HepG2 (cell line): ENCODE results near the gene CTNND2. TPM values are rescaled to one million over a fixed set of nuclear protein-coding genes. Genes with fewer than 3 reads are reported as not detected.

Experiments
- ATAC-seq: fragments of 200-7000 bp; cut with Tn5 transposase; 3 replicates; pipeline ENCODE4 v1.9.1; 2020; ENCODE audit warnings: mild to moderate bottlenecking, moderate library complexity
- BruUV-seq: library from RNA; stranded (reverse); fragments of 400-500 nt; replicated peaks from 2 replicates; lab custom pipeline; 2021; lab: Mats Ljungman, UMichigan
- CTCF ChIA-PET: fragments of 300-600 bp; formaldehyde crosslinking; extraction: SDS; loops from one replicate; lab custom pipeline; 2021; ENCODE audit warnings: low total read pairs, inconsistent platforms, low intra/inter-chr PET ratio; lab: Yijun Ruan, JAX
- POLR2A ChIA-PET: fragments of 350-600 bp; sonication (Branson Sonifier 250); formaldehyde crosslinking; loops from one replicate; lab custom pipeline; 2020; ENCODE audit warnings: antibody characterized with exemption, inconsistent platforms; lab: Yijun Ruan, JAX
- DNase-seq: peaks from one replicate; pipeline ENCODE4 v3.0.0-alpha.2; 2015; ENCODE audit warnings: low spot score
- FAIRE-seq: peaks from 3 replicates; lab custom pipeline; 2011; peaks lifted over from hg19 to GRCh38; lab: Jason Lieb, UNC
- H2AFZ ChIP-seq: one replicate; pipeline ENCODE4 v1.6.1; 2011; ENCODE audit warnings: low read length, inconsistent platforms
- H3K27ac ChIP-seq: fragments of 300-600 bp; 3 replicates; pipeline ENCODE4 v1.8.0; 2011; ENCODE audit warnings: mixed run types, mild to moderate bottlenecking, mixed read lengths, low read length, inconsistent platforms; ENCODE audit not compliant: insufficient read depth; ENCODE audit errors: extremely low read length
- H3K27me3 ChIP-seq, 2 experiments: fragments of 200-600 bp in 1 of 2; 2 replicates in 1 of 2; 3 replicates in 1 of 2; pipeline versions ENCODE4 v1.6.0 to v1.8.0; 2011; ENCODE audit warnings: low read length in 2 of 2, mild to moderate bottlenecking in 2 of 2, moderate library complexity in 2 of 2, inconsistent platforms in 1 of 2; ENCODE audit not compliant: insufficient read depth in 2 of 2, control insufficient read depth in 1 of 2
- H3K36me3 ChIP-seq, 2 experiments: fragments of 200-600 bp in 1 of 2; replicated peaks in 1 of 2; 2 replicates in 1 of 2; 3 replicates in 1 of 2; pipeline versions ENCODE4 v1.5.1 to v1.8.0; 2011; ENCODE audit warnings: low read length in 2 of 2, inconsistent platforms in 1 of 2; ENCODE audit not compliant: insufficient read depth in 2 of 2, control insufficient read depth in 1 of 2
- H3K4me1 ChIP-seq: 2 replicates; pipeline ENCODE4 v1.5.1; 2012; ENCODE audit warnings: low read length, inconsistent platforms; ENCODE audit not compliant: insufficient read depth
- H3K4me2 ChIP-seq: 2 replicates; pipeline ENCODE4 v1.6.0; 2011; ENCODE audit warnings: low read depth, low read length, inconsistent platforms
- H3K4me3 ChIP-seq, 3 experiments: fragments of 200-600 bp in 1 of 3; sonication (generic), shearing (Covaris generic) in 1 of 3; replicated peaks in 1 of 3; 2 replicates each; pipeline ENCODE4 v1.5.1; 2011 to 2016; ENCODE audit warnings: low read length in 3 of 3, inconsistent platforms in 2 of 3, low read depth in 2 of 3, mild to moderate bottlenecking in 2 of 3, control low read depth in 1 of 3, mixed read lengths in 1 of 3; ENCODE audit not compliant: insufficient read depth in 1 of 3
- H3K79me2 ChIP-seq: one replicate; pipeline ENCODE4 v1.6.1; 2011; ENCODE audit warnings: low read length, inconsistent platforms; ENCODE audit not compliant: insufficient read depth
- H3K9ac ChIP-seq: 2 replicates; pipeline ENCODE4 v1.6.0; 2011; ENCODE audit warnings: mild to moderate bottlenecking, low read depth, low read length, inconsistent platforms; ENCODE audit not compliant: insufficient read depth
- H3K9me3 ChIP-seq: 2 replicates; pipeline ENCODE4 v1.5.1; 2012; ENCODE audit warnings: mild to moderate bottlenecking, low read length
- H4K20me1 ChIP-seq: 2 replicates; pipeline ENCODE4 v1.6.0; 2011; ENCODE audit warnings: inconsistent platforms, mild to moderate bottlenecking, low read length, moderate library complexity; ENCODE audit not compliant: insufficient read depth
- HOXA3 ChIP-seq: sonication (generic); formaldehyde crosslinking; IDR thresholded peaks from 2 replicates; pipeline ENCODE4 v1.5.0; 2020; ENCODE audit warnings: missing genetic modification reagents
- ZC3H13 ChIP-seq: sonication (generic); formaldehyde crosslinking; IDR thresholded peaks from 2 replicates; pipeline ENCODE4 v1.8.1; 2023; ENCODE audit warnings: mild to moderate bottlenecking, missing genetic modification reagents, moderate library complexity
- ZNF580 ChIP-seq: IDR thresholded peaks from 2 replicates; pipeline ENCODE4 v1.6.1; 2016; ENCODE audit warnings: low read depth, borderline replicate concordance
- WGBS: methylation state at CpG from one replicate; pipeline ENCODE4 v1.1.6; 2017; ENCODE audit warnings: low lambda C conversion rate; 5-methylcytosine and 5-hydroxymethylcytosine counted together
- in situ Hi-C: cut with HindIII; loops from 2 replicates; pipeline ENCODE4 v1.10.0; 2017; ENCODE audit warnings: low pct_unique_long_range_greater_than_20kb; ENCODE audit not compliant: extremely low pct_ligation_motif_present
- intact Hi-C: fragments of 100-400 bp; cut with micrococcal nuclease; formaldehyde crosslinking; loops from one replicate; pipeline ENCODE4 v1.10.0; 2022; ENCODE audit not compliant: unreplicated experiment
- polyA plus RNA-seq, 8 experiments: library from polyadenylated mRNA; depleted of rRNA in 3 of 8; stranded (reverse) in 7 of 8; unstranded in 1 of 8; fragments of >200 nt; fragmentation: Illumina TruSeq in 4 of 8; extraction: Trizol in 4 of 8; gene quantifications; 2 replicates each; pipeline versions ENCODE4 v1.2.1 to v1.2.3, GENCODE V29; 2011 to 2016; ENCODE audit warnings: low read depth in 4 of 8, missing spikeins in 1 of 8, mixed read lengths in 1 of 8; ENCODE audit not compliant: insufficient read depth in 1 of 8
- total RNA-seq, 5 experiments: library from RNA; depleted of rRNA; stranded (reverse); fragments of >200 nt; fragmentation: Illumina TruSeq; extraction: Trizol; gene quantifications; 2 replicates each; pipeline ENCODE4 v1.2.3, GENCODE V29; 2016; ENCODE audit warnings: low read depth in 1 of 5
- TF ChIP-seq, protein P1 (sequence below): sonication (generic); formaldehyde crosslinking; IDR thresholded peaks from 2 replicates; pipeline ENCODE4 v1.4.0; 2020; ENCODE audit warnings: mild to moderate bottlenecking, missing genetic modification reagents
- TF ChIP-seq, protein P2 (sequence below): sonication (generic); formaldehyde crosslinking; IDR thresholded peaks from 2 replicates; pipeline ENCODE4 v1.4.0; 2020; ENCODE audit warnings: mild to moderate bottlenecking, missing genetic modification reagents

CTNND2 gene
- total and polyA plus RNA-seq, 2 of the 13 experiments (the other 11 are each of a cell fraction or from before 2014, with no cell fraction given) = not detected

DNA sequence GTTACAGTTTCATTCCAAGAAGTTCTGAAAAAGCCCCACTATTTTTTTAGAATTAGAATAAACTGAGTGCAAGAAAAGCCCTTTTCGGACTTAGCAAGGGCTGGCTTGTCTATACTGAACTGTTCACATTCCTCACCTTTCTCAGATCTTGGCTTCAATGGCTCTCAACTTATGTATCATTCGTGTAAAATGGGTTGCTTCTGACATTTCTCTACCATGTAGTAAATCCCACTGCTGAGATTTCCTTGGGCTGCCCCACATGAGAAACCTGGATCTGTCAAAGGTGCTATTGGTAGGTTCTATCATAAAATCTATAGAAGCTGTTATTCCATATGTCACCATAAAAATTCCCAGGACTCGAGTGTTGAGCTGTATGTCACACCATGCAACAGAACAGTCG lies 454.3 kb downstream of the CTNND2 start:
- no peak for ATAC-seq
- intact Hi-C loops = no loop called here

More for the DNA sequence above, 454.3 kb downstream of the CTNND2 start:
- CTCF ChIA-PET = no interaction called here
- H3K4me1 ChIP-seq = no peaks in the 10 kb centered on the region
- H3K4me3 ChIP-seq = no peak overlapping the region
- TF ChIP-seq, protein P1, sequence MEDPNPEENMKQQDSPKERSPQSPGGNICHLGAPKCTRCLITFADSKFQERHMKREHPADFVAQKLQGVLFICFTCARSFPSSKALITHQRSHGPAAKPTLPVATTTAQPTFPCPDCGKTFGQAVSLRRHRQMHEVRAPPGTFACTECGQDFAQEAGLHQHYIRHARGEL (CRISPR knock-in tag) = no peak
- TF ChIP-seq HOXA3 (CRISPR knock-in tag) (no peak), ZC3H13 (CRISPR knock-in tag) (no peak), ZNF580 (CRISPR knock-in tag) (no peak)
- TF ChIP-seq, protein P2, sequence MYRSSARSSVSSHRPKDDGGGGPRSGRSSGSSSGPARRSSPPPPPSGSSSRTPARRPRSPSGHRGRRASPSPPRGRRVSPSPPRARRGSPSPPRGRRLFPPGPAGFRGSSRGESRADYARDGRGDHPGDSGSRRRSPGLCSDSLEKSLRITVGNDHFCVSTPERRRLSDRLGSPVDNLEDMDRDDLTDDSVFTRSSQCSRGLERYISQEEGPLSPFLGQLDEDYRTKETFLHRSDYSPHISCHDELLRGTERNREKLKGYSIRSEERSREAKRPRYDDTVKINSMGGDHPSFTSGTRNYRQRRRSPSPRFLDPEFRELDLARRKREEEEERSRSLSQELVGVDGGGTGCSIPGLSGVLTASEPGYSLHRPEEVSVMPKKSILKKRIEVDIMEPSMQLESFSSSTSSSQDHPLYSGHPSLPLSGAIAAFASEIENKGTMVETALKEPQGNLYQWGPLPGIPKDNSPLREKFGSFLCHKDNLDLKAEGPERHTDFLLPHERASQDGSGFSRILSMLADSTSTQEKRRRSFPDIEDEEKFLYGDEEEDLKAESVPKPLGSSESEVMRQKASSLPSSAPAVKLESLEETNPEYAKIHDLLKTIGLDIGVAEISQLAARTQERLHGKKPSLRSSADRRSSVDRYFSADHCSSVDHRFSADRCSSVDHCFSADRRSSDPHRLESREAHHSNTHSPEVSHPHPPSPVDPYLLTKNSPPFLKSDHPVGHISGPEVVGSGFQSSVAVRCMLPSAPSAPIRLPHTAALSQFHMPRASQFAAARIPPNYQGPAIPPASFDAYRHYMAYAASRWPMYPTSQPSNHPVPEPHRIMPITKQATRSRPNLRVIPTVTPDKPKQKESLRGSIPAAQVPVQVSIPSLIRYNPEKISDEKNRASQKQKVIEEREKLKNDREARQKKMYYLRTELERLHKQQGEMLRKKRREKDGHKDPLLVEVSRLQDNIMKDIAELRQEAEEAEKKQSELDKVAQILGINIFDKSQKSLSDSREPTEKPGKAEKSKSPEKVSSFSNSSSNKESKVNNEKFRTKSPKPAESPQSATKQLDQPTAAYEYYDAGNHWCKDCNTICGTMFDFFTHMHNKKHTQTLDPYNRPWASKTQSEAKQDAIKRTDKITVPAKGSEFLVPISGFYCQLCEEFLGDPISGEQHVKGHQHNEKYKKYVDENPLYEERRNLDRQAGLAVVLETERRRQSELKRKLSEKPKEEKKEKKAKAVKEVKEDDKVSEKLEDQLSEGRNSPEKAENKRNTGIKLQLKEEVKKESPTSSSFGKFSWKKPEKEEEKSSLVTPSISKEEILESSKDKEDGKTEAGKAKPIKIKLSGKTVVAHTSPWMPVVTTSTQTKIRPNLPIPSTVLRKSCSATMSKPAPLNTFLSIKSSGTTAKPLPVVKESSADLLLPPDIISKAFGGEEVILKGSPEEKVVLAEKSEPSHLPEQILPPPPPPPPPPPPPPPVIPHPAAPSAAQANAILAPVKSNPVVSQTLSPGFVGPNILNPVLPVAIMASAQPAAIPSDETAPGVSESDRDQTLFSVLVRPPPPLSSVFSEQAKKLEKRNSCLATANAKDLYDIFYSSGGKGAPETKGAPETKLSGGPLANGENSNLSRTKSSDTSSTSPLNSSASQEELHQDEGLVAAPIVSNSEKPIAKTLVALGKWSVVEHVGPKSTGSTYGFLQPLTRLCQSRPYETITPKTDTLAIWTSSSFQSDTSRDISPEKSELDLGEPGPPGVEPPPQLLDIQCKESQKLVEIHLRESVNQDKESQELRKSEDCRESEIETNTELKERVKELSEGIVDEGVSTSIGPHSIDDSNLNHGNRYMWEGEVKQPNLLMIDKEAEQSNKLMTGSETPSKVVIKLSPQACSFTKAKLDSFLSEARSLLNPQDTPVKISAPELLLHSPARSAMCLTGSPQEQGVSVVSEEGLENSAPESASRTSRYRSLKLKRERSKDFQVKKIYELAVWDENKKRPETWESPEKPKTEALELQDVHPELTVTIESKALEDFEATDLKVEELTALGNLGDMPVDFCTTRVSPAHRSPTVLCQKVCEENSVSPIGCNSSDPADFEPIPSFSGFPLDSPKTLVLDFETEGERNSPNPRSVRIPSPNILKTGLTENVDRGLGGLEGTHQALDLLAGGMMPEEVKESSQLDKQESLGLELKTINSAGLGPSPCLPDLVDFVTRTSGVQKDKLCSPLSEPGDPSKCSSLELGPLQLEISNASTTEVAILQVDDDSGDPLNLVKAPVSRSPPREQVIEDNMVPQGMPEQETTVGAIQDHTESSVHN = no peak
- H3K27ac ChIP-seq = no peak overlapping the region
- no peak for DNase-seq
- H3K27me3 ChIP-seq = no peaks in the 10 kb centered on the region; a peak in 2 of 5 replicates
- no peaks in the 10 kb centered on the region for H4K20me1 ChIP-seq
- POLR2A ChIA-PET = no interaction called here
- WGBS = 13% methylated on average over 4 of the region's 4 CpGs
- no peak for FAIRE-seq
- H3K36me3 ChIP-seq = no peaks in the 10 kb centered on the region
- in situ Hi-C loops = no loop called here
- H2AFZ ChIP-seq = no peak overlapping the region
- H3K4me2 ChIP-seq = no peak overlapping the region
- no peaks in the 10 kb centered on the region for H3K79me2 ChIP-seq
- no peak overlapping the region for H3K9ac ChIP-seq
- BruUV-seq = no TSS peak
- no peaks in the 10 kb centered on the region for H3K9me3 ChIP-seq
